ENCODE measurements around the gene COL28A1. TPM values are rescaled to one million over a fixed set of nuclear protein-coding genes. Genes with fewer than 3 reads are reported as not detected.
A peak's percentile ranks its signal among the peaks of the same experiment; 100 is the strongest.
"Not testable (repeated sequence)": the region's sequence is repeated elsewhere in the genome, so short reads cannot be mapped to it uniquely, and the experiment has no call there.

COL28A1 gene
- polyA plus RNA-seq, 10 donors, result 0.51 to 1.8 (median 0.90) TPM

DNA sequence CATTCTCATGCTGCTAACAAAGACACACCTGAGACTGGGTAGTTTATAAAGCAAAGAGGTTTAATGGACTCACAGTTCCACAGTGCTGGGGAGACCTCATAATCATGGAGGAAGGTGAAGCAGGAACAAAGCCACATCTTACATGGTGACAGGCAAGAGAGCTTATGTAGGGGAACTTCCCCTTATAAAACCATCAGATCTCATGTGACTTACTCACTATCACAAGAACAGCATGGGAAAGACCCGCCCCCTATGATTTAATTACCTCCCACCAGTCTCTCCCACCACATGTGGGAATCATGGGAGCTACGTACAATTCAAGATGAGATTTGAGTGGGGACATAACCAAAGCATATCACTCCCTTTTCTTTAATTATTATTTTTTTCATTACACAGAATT, 16.6 kb downstream of the COL28A1 start:
- no peak for DNase-seq

DNA sequence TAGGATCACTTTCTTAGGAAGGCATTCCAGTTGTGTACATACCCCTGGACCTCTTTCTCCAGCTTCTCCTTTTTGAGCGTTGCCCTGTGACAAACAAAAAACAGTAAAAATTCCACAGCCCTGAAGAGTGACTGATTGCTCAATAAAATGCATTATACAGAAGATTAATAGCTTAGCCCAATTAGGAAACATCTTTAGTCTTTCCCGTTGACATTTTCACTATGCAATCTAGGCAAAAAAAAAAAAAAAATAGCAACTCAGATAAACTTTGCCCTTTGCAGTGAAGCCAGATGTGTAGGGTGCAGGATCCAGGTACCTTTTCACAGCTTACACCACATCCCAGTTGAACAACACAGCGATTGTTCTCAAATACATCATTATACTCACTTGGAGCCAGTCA, 17.9 kb downstream of the COL28A1 start:
- DNase-seq, result no peak

DNA sequence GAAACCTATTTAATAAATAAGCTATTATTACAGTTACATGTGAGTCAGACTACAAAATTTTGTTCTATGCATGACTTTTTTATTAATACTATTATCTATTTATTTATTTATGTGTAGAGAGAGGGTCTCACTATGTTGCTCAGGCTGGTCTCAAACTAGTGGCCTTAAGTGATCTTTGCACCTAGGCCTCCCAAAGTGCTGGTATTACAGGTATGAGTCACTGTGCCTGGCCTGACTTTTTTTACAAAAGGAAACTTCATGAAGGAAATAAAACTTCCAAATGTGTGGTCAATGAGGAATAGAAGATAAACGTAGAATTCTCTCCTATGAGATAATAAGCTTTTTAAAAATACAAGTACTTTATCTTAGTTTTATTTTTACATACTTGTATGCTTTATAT, 19.0 kb downstream of the COL28A1 start:
- no peak for DNase-seq

DNA sequence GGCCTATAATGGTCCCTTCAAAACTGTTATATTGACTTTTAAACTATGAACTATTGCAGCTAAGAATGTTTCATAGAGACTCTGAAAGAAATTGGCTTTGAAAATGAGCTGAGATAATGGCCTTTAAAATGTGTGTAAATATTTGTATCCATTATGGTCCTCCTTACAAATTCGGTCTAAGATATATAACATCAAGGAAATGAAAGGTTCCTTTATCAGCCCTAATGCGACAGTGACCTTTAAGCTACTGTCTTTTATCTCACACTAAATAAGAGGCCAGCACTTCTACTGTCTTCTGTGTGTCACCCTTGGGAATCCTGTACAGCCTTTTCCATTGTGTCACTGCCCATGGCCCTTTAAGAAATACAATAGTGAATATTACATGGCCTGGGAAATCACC, 19.5 kb downstream of the COL28A1 start:
- no peak for DNase-seq

DNA sequence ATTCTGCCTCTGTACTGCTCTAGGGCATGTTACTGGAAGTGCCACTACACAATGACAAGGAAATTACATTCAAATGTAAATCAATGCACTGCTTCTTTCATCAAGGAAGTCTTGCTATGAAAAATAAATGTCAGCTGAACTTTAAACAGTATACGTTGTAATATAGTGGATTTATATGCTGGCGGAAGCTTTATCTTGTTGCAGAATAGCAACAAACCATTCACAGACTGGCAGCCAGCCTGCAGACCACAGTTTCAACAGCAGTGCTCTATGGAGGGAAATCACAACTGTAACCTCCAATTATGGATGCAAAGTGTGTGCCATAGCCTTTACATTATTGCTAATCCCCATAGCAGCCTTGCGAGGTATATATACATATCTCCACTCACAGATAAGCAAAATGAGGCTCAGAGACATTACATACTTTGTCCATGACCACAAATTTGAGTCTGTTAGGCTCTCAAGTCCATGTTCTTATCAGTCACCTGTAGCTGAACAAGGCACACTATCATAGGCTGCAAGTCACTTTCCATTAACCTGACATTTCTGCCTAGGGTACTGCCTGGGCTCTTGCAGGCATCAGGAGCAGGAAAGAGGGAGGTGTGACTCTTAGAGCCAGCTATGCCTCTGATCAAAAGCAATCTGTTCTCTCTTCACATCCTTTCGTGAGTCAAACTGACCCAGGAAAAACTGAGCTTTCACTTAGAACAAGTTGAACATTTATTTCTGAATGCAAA, 22.6 kb downstream of the COL28A1 start:
- no peak for DNase-seq

DNA sequence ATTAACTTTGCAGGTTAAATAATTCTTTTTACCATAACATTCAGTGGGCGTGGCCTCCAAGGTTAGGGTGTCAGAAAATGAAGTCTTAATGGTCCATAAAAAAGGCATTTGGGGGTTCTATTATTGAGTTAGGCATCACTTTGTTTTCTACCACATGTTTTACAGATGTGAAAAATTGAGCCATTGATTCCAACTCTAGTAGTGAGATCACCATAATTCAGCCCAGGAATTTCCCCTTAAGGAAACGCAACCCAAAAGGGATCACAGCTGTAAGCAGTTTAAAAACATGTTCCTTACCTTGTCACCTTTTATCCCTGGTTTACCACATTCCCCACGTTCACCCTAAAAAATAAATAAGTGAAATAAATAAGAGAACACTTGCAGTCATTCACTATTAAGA, 24.9 kb downstream of the COL28A1 start:
- DNase-seq, result peak; percentile 34 to 72 (median 53)

DNA sequence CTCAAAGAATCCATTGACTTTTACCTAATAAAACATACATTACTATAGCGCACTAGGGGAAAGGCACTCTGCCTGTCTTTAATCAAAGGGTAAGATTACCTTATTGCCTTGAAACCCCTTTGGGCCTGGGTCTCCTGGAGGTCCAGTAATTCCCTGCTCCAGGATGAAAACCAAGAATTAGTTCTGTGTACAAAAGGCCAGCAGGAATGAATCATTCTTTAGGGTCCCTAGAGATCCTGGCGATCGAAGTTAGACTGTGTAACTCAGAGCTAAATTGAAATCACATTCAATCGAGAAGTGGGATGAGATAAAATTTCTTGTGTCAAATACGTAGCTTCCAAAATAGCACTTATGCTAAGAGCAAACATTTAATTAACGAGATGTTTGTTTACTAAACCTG, 29.8 kb downstream of the COL28A1 start:
- peak in 2 of 3 donors; percentile 60 to 62 for DNase-seq

DNA sequence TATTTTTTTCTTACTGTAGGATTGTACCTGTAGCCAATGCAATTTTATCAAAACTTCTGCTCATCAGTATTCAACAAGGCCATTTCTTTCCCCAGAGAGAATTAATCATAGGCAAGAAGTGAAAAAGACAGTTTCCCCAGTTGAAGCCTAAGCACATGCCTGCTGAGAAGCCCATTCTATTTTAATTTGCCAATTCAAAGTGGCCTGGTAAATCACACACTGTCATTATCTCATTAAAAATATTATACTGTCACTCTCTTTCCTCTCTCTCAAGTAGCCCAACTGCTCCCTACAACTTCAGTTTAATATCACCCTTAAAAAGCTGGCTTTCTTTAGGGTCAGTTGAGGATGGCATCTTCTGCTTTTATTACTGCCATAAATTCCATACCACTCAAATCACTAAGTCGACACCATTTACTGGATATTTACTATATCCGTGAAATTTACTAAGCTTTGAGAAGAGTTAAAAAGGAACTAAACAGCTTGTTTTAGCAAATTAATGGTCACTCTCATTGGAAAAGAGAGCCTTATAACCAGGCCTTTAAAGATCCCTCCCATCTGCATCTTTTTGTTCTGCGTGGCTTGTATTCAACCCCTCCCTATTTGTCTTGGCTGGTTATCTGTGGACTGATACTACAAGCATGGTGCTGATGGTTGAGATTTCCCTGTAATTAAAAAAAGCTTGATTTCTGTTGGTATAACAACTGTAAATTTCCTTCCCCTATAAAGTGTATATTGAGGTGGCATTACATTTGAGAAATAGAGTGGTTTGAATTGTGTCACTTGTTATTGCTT, 30.6 kb downstream of the COL28A1 start:
- no peak for DNase-seq

DNA sequence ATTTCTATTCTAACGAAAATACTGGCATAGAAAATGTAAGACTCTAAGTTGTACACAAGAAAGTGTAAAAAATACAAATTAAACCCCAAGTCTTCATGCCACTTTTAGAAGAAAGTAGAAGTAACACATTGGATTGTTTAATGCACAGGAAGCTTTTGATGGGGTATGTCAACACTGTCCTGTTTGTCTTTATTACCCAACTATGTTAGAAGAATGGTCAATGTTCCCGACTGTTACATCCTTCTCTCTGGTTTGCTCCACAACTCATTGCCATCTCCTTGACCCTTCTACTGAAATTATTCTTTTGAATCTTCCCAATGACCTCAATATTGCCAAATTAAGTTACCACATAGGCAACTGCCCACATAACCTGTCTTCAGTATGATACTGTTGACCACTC, 35.8 kb downstream of the COL28A1 start:
- no peak for DNase-seq

DNA sequence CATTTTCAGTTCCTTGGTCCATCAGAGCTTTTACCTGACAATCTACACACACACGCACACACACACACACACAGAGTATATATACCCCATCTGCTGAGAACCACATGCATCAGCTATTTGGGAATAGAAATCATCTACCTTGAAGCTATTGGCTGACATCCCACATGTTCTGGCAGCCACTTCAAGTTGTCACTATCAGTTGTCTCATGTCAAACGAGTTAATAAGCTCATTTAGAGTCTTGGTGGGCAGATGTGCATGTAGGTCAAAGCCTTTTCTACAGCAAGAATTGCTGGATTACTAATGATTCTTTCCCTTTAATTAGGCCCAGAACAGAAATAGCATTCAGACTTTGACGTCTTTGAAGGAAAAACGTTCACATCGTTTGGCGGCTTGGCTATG, 36.8 kb downstream of the COL28A1 start:
- no peak for DNase-seq

DNA sequence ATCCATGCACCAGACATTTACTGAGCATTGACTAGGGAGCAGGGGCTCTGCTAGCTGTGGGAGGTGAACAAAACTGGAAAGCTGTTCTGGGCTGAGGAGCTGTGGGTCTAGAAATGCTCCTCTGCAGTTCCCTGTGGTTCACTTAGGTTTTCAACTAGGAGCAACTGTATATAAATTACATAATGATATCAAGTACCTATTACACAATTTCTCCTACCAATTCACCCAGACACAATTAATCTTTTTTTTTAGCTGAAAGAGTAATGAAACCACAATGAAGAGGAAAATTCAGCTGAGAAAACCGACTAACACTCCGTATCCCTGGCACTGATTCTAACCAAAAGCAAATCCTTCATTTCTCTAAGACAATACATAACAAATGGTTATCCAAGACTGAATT, 39.4 kb downstream of the COL28A1 start:
- DNase-seq, result no peak

DNA sequence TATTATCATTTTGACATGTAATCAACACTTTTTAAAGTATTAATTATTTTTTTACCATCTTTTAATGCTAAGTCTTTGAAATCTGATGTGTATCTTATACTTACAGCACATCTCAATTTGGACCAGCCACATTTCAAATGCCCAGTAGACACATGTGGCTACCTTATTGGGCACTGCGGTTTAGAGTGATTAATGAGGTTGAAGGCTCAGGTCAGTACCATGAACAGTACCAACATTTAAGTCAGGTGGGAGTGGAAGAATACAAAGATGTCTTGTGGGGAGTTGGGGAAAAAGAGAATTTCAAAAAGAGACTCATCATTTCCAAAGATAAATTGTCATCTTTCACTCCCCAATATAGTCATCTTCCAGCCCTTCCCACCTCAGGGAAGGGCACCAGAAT, 40.5 kb downstream of the COL28A1 start:
- DNase-seq, result no peak

DNA sequence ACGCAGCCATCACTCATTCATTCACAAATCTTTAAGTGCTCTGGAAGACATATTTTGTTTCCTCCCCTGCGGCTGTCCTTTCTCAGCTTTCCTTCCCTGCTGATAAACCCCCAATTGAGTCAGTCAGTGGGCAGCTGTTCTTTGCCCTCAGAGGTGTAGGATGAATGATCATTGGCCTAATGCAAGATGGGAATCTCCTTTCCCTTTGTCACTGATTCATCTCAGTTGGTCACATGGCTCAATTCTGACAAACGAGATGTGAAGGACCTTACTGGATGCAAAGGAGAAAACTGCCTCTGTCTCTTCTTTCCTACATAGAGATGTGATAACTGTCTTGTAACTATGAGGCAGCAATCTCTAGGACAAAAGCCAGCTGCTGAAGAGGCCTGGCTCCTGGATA, 44.6 kb downstream of the COL28A1 start:
- DNase-seq, result no peak

DNA sequence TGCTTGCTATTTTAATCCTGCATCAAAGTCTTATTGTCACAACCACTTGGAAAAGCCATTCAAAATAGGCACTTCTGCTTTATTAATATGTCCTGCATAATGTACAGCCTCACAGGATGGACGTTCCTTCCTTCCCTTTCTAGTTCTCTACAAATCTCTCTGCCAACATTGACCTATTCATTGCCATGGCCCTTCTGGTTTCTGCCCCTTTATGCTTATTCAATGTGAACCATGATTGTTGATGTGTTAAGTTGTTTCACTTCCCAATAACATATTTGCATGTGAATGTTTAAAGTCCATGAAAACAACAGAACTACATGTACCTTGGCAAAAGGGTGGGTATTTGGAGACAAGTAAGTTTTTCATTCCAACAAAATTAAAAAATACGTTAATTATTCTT, 45.7 kb downstream of the COL28A1 start:
- DNase-seq, result no peak

DNA sequence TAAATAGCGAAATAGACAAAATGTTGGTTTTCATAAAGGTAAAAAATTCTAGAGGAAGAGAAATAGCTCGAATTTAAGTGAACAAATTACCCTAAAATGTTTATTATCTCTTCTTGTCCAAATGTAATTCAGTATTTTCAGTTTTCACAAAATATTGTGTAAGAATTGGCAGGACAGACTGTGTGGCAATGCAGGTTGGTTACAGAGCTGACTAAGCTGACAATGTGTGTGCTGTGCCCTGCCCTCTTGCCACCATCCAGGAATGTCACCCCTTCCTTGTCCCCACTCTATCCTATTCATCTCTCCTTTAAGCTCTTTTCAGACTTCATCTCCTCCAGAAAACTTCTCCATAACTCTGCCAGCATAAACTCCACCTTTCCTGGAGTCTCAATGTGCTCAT, 46.1 kb downstream of the COL28A1 start:
- no peak for DNase-seq

DNA sequence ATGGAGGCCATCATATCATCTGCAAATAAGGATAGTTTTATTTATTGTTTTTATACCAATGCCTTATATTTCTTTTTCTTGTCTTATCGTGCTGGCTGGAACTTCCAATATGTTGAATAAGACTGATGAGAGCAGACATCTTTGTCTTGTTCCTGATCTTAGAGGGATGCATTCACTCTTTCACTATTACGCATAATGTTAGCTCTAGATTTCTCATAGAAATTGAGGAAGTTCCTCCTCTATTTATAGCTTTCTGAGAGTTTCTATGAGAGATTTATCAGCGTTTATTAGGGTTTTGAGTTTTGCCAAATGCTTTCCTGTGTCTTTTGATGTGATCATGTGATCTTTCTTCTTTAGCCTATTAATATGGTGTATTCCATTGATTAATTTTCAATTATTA, 49.3 kb downstream of the COL28A1 start:
- DNase-seq, result no peak

DNA sequence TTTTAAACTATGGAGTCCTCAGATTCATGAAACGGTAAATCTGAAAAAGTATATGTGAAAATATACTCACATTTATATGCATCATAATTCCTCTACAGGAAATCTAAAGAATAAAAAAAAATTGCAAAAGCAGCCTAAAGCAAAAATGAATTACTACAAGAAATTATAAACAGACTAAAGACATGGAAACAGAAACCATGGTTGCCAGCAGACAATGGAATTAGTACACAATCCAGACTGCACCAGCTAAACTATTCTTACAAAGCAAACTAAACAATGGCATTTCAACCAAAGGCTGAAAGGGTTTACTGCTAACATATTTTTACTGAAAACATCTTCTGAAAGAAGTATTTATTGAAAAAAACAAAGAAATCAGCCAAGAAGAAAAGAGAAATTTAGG, 51.6 kb downstream of the COL28A1 start:
- DNase-seq, result no peak

DNA sequence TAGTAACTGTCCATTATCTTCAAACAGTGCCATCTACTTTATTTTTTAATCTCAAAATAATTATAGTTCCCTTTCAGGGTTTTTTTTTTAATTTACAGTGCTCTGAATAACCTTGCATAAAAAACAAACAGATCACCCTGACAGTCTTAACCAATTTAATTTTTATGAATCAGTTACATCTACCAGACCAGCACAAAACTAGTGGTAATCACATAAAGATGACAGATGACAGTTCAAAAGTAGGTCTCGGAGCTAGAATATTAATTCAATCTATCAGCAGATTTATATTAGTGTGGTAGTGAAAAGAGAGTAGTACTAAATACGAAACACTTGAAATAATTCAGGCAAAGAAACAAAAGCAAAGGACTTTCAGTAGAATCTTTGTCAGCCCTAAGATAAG, 53.9 kb downstream of the COL28A1 start:
- no peak for DNase-seq

DNA sequence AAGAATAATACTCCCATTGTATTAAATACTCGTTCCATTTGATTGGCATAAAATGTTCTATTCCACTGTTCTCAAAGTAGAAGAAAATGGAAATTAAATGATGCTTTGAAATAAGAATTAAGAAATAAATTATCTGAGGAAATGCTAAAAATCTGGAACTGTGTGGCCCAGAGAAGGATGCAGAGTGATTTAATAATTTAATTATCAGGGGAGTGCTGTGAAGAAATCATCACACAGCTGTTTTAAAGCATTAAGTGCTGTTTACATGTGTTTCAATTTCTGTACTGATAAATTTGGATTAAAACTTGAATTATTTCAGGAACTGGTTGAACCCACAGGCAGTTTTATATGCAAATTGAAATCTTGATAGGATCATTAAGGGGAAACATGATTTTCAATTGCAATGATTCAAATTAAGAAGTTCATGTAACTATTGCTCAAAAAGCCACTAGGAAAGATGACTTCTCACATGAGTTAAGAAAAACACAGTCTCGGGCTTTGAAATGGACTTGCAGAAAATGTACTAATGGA, 56.3 kb downstream of the COL28A1 start:
- DNase-seq, result peak in 2 of 3 donors; percentile 7 to 28

DNA sequence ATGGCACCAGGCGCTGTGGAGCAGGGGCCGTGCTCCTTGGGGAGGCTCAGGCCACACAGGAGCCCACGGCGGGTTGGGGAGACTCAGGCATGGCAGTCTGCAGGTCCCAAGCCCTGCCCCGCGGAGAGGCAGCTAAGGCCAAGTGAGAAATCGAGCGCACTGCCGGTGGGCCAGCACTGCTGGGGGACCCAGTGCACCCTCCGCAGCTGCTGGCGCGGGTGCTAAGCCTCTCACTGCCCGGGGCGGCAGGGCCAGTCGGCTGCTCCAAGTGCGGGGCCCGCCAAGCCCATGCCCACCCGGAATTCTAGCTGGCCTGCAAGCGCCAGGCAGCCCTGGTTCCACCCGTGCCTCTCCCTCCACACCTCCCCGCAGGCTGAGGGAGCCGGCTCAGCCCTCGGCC, 57.1 kb downstream of the COL28A1 start:
- no peak for DNase-seq

DNA sequence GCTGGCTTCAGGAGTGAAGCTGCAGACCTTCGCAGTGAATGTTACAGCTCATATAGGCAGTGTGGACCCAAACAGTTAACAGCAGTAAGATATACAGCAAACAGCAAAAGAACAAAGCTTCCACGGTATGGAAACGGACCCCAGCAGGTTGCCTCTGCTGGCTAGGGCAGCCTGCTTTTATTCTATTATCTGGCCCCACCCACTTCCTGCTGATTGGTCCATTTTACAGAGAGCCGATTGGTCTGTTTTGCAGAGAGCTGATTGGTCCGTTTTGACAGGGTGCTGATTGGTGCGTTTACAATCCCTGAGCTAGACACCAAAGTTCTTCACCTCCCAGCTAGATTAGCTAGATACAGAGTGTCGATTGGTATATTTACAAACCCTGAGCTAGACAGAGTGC, 58.0 kb downstream of the COL28A1 start:
- DNase-seq, result not testable (repeated sequence)

DNA sequence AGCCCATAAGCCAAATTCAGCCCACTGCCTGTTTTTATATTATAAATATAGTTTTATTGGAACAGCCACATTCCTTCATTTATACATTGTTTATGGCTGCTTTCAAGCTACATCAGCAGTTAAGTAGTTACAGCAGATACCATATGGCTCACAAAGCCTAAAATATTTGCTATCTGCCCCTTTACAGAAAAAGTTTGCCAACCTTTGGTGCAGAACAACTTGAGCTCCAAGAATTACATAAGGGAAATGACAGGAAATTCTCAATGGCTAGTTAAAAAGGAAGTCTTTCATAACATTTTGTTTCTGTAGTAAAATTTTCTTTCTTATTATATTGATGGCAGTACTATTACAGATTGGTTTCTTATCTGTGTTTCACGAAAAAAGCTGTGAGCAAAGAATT, 59.3 kb downstream of the COL28A1 start:
- no peak for DNase-seq

DNA sequence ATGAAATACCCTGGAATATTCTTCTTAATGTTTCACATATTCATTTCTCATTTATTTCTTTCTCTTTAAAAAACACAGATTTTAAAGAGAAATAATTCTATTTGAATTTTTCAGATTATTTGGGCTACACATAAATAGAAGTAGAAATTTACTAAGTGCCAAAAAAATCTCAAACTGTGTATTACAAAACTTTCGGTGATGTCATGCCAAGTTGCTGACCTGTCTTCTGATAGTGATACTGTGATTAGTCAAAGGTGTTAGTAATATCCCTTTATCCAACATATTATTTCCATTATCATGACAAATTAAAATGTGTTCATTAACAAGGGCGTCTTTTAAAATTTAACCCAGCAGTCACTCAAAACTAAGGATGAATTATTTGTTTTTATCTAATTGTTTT, 60.1 kb downstream of the COL28A1 start:
- no peak for DNase-seq
